ENCODE results near the gene AHSP.

- TF ChIP-seq ZNF548 (tag by site-specific recombination; IDR thresholded peaks at IDR 0.05) (no peak), ZNF433 (tag by site-specific recombination; IDR thresholded peaks at IDR 0.05; ENCODE audit: low read depth) (no peak)
- TF ChIP-seq, protein P1, sequence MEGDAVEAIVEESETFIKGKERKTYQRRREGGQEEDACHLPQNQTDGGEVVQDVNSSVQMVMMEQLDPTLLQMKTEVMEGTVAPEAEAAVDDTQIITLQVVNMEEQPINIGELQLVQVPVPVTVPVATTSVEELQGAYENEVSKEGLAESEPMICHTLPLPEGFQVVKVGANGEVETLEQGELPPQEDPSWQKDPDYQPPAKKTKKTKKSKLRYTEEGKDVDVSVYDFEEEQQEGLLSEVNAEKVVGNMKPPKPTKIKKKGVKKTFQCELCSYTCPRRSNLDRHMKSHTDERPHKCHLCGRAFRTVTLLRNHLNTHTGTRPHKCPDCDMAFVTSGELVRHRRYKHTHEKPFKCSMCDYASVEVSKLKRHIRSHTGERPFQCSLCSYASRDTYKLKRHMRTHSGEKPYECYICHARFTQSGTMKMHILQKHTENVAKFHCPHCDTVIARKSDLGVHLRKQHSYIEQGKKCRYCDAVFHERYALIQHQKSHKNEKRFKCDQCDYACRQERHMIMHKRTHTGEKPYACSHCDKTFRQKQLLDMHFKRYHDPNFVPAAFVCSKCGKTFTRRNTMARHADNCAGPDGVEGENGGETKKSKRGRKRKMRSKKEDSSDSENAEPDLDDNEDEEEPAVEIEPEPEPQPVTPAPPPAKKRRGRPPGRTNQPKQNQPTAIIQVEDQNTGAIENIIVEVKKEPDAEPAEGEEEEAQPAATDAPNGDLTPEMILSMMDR (tag by site-specific recombination; IDR thresholded peaks at IDR 0.05), result no peak
- TF ChIP-seq, protein P2, sequence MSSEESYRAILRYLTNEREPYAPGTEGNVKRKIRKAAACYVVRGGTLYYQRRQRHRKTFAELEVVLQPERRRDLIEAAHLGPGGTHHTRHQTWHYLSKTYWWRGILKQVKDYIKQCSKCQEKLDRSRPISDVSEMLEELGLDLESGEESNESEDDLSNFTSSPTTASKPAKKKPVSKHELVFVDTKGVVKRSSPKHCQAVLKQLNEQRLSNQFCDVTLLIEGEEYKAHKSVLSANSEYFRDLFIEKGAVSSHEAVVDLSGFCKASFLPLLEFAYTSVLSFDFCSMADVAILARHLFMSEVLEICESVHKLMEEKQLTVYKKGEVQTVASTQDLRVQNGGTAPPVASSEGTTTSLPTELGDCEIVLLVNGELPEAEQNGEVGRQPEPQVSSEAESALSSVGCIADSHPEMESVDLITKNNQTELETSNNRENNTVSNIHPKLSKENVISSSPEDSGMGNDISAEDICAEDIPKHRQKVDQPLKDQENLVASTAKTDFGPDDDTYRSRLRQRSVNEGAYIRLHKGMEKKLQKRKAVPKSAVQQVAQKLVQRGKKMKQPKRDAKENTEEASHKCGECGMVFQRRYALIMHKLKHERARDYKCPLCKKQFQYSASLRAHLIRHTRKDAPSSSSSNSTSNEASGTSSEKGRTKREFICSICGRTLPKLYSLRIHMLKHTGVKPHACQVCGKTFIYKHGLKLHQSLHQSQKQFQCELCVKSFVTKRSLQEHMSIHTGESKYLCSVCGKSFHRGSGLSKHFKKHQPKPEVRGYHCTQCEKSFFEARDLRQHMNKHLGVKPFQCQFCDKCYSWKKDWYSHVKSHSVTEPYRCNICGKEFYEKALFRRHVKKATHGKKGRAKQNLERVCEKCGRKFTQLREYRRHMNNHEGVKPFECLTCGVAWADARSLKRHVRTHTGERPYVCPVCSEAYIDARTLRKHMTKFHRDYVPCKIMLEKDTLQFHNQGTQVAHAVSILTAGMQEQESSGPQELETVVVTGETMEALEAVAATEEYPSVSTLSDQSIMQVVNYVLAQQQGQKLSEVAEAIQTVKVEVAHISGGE (tag by site-specific recombination; conservative IDR thresholded peaks at IDR 0.05; ENCODE audit: low read depth), result no peak
- TF ChIP-seq, protein P3, sequence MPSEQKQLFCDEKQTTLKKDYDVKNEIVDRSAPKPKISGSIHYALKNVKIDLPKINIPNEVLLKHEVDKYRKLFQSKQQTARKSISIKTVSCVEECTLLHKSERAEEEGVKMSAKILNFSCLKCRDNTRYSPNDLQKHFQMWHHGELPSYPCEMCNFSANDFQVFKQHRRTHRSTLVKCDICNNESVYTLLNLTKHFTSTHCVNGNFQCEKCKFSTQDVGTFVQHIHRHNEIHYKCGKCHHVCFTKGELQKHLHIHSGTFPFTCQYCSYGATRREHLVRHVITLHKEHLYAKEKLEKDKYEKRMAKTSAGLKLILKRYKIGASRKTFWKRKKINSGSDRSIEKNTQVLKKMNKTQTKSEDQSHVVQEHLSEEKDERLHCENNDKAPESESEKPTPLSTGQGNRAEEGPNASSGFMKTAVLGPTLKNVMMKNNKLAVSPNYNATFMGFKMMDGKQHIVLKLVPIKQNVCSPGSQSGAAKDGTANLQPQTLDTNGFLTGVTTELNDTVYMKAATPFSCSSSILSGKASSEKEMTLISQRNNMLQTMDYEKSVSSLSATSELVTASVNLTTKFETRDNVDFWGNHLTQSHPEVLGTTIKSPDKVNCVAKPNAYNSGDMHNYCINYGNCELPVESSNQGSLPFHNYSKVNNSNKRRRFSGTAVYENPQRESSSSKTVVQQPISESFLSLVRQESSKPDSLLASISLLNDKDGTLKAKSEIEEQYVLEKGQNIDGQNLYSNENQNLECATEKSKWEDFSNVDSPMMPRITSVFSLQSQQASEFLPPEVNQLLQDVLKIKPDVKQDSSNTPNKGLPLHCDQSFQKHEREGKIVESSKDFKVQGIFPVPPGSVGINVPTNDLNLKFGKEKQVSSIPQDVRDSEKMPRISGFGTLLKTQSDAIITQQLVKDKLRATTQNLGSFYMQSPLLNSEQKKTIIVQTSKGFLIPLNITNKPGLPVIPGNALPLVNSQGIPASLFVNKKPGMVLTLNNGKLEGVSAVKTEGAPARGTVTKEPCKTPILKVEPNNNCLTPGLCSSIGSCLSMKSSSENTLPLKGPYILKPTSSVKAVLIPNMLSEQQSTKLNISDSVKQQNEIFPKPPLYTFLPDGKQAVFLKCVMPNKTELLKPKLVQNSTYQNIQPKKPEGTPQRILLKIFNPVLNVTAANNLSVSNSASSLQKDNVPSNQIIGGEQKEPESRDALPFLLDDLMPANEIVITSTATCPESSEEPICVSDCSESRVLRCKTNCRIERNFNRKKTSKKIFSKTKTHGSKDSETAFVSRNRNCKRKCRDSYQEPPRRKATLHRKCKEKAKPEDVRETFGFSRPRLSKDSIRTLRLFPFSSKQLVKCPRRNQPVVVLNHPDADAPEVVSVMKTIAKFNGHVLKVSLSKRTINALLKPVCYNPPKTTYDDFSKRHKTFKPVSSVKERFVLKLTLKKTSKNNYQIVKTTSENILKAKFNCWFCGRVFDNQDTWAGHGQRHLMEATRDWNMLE (tag by site-specific recombination; conservative IDR thresholded peaks at IDR 0.05; ENCODE audit: low read depth), result no peak
Measured at GRCh38 chr16:31479751-31480150, 47.9 kb upstream of the AHSP start.
